NCI-H2196 treated with DMSO at 0.1 percent for 48 hours (cell line): ENCODE measurements around the gene MPPED2.

ENCODE experiments used
- DNase-seq: peaks from one replicate; lab custom pipeline; 2025; ENCODE audit not compliant: unreplicated experiment; lab: John Stamatoyannopoulos, UW

Gene MPPED2

DNA sequence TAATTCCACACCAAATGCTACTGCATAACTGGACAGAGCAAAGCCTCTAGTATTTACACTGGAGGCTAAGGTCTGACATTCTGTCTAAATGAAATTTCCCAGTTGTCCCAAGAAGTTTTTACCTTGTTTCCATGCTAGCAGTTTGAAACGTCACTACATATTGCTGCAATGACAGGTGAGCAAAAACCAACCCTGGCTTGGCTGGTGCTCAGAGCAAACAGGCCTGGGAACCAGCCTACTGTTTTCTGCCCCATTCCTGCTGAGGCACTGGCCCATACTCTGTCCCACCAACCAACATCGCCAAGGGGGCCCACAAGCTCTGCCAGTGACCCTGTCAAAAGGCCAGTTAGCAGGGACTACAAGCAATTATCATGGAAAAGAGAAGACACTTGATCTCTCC is 131.1 kb downstream of the MPPED2 start:
- DNase-seq = no peak

DNA sequence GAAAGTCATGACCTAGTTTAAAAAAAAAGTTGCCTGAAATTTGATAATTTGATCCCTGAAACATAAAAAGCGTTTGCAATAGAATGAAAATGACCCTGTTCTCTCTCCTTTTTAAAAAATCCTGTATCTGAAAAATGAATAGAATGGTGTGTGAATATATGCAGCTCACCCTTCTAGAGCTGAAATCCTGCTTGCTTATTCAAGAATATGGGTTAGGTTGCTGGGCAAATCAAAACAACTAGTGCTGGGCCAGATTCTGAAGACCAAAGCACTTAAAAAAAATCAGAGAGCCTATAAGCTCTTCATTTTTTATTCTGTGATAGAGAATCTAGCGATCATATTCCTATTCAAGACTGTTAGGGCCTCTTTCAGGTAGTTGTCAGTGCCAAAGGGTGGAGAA is 131.6 kb downstream of the MPPED2 start:
- DNase-seq = no peak

DNA sequence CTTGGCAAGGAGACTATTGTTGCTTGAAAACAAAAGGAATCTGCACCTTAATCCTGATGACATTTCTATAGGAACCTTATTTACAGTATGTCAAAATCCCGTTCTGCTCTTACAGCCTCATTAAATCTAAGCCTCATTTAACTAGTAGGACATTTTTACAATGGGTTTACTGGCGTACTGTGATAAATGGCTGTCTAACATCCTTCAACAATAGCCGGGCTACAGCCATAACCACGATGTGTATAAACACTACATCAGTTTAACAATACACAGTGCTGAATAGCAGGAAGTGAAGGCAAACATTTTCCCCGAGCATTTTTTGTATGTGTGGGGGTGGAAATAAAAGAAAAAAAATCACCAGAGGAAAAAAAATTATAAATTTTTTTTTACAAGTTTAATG is 132.0 kb downstream of the MPPED2 start:
- DNase-seq = no peak

DNA sequence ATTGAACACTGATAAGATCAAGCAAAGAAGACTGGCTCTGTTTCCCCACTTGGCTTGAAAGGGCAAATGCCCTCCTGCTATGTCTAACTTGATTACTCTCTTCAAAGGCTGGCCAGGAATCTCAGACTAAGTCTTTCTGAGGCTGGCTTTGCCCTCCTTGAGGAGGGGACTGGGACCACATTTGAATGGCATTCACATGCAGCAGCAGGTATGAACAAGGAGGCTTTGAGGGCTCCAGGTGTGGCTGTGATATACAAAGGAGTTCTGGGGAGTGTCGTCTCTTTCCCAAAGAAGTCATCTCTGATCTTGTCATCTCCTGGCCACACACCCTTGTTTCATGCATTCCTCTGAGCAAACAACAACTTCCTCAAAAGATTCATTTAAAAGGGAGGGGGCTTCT is 132.4 kb downstream of the MPPED2 start:
- no peak for DNase-seq

DNA sequence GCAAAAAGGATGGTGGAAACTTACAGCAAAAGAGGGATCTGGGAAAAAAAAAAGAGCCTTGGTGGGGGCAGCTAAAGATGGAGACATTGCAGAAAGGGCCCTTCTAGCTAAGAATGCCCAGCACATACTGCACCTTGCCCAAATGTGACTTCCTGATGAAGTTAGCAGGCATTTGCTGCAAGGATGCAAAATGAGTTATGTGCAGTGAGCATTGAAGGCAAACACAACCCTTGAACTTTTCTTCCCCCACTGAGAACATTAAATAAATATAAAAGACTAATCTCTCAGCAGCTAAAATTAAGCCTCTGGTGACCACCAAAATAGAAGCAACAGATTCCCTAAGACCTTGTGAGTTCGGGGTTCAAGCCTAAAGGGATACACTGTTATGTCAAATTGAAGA is 133.3 kb downstream of the MPPED2 start:
- DNase-seq = no peak

DNA sequence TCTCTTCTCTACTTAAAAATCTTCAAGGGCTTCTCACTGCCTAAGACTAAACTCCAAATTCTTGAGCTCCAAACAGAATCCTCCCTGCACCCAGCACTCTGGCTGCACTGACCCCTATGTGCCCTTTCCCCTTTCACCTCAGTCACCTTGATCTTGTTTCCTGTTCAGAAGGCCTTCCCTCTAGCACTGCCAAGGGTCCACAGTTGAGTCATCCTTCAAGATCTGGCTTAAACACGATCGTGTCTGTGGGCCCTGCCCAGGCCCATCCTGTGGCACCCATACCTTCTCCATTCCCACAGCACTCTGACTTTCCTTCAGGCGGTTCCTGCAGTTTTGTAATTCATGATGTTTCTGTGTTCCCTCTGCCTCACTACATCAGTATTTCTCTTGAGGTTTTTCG is 134.0 kb downstream of the MPPED2 start:
- no peak for DNase-seq

DNA sequence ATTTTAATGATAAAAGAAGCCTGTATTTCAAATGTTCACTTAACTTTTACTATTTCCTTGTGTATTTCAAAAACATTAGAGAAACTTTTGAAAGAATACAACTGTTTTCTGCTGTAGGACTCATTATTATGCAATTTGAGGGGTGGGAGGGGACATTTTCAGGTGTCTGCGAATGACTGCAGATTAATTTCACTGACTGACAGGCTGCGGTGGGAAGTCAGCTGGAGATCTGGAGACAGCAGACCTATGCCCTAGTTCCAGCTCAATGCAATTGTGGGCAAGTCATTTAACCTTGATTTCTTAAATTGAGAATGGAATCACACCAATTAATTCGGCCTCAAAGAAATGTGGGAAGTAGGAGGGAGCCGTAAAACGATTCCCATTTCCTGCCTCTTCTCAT is 134.5 kb downstream of the MPPED2 start:
- DNase-seq = no peak

DNA sequence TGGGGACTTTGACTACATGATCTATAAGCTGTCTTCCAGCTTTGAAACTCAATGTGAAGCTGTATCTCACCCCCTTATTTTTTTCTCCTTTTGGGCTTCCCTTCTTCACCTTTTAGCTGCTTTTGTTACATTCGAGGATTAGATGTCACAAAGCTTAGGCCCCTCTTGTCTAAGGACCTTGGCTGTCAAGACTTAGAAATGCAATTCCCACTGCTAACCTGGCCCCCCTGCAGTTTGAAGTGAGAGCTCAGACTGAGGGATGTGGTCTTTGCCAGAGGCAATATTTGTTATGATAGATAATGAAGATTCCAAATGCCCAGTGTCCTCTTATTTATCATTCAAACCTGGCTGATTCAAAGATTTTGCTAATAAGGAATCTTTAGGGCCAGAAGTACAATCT is 135.0 kb downstream of the MPPED2 start:
- DNase-seq = no peak

DNA sequence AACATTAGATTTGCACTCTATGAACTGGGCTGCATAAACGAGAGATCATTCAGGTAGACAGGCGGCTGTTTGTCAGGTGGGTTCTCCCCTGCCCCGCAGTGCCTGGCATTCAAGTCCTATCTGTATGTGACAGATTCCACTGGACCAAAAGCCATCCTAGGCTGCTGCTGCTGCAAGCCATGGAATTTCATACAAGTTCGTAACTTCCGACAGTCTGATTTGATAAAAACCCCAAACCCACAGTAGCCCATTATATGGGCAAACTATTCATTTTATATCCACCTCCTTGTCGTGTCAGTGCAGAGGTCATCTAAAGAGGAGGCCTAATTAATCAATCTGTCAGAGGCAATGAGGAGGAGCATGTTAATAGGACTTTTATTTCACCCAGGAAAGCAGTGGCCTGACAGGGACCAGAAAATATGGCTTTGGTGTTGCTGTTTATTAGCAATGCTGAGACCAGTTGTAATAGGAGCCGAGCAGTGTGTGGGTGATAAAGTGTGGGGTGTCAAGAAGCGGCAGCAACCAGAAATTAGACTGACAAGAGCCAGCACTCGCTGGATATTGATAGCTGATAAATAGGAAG is 139.0 kb downstream of the MPPED2 start:
- no peak for DNase-seq

DNA sequence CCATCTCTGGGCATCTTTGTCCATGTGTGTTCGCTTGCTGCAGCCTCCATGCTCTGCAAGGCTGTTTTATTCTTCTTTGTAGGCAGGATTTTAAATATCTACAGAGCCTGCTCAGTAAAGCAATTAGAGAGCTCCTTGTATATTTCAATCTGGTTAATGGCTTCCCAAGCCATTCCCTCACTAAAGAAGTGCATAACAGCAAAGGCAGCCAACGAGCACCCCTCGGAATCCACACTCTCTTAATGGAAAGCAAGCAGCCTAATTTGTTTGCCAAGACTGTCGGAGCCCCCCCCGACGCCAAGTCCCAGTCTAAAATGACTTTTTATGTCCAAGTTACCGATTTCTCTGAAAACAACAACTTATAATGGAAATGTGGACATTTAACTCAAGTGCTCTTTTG is 139.6 kb downstream of the MPPED2 start:
- DNase-seq = no peak

DNA sequence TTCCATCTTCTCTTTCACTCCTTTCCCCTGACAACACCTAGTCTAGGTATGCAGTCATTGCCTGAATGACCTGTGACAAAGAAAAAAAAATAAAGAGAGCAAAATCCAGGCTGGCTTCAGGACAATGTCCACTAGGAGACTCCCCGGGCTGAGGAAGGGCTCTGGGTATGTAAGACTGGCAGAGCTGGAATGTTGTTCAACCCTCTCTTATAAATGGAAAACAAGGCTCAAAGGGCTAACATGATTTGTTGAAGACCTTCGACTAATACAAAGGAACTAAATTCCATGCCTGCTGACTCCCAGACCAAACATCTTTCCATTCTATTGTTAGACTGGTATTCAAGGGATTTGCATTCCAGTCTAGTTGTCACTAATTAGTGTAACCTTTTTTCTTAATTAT is 141.1 kb downstream of the MPPED2 start:
- no peak for DNase-seq

DNA sequence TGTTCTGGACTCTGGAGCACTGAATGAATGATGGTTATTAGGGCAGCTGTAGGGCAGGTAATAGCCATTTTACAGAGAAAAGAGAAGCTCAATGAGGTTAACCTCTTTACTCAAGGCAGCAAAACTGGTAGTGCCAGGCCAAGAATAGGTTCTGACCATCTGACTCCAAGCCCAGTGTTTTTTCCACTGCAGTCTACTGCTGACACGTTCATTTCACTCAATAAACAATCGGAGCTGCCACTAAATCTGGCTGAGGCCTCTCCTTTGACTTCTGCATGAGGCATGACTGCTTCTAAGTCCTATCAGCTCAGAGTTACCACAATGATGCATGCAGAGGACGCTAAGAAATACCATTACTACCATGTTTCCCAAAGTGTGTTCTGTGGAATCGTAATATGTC is 145.6 kb downstream of the MPPED2 start:
- no peak for DNase-seq

DNA sequence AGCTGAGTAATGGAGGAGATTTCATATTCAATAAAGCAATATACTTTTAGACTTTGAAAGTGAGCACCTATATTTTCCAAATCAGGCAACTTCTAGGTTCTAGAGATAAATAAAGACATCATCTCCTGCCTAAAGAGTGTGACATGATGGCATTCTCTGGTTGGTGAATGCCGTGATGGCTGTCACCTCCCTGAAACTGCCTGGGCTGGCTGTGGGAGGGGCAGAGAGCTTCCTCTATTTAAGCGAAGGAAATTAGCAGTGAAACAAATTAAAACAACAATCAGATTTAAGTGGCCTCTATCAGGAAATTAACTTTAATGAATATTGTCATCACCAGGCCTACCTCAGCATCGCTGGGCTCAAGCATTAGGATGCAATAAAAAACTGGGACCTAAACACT is 149.4 kb downstream of the MPPED2 start:
- no peak for DNase-seq

DNA sequence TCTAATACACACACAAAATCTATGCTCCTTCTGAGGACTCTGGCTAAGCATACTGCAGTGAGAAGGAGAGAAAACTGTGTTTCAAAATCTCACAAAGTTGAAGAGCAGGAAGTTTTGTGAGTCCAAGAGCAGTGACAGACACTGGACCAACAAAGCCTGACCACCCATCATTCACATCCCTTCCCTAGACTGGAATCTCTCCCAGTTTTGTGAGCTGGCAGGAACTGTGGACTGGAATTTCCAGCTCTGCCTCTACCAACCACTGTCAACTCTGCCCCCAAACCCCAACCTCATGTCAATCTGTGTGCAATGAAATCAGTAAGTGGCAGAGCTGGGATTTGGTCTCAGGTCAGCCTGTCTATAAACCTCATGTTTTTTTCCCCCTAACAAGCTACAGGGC is 150.7 kb downstream of the MPPED2 start:
- DNase-seq = no peak

DNA sequence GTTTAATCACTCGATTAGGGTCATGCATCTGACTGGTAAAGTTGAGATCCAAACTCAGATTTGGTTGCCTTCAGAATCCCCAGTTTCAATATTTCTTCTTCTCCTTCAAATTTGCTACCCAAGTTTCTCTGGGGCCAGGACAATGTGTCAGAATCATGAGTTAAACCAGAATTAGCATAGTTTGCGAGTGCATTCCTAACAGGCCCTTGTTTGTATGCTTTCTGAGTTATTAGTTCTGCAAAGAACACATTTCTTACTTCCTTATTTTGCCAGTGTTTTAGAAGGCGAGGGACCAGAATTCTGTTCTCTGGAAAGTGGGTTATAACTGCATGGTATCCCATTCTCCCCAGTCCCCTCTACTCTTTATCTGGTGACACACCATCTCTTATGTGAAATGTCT is 151.3 kb downstream of the MPPED2 start:
- no peak for DNase-seq

DNA sequence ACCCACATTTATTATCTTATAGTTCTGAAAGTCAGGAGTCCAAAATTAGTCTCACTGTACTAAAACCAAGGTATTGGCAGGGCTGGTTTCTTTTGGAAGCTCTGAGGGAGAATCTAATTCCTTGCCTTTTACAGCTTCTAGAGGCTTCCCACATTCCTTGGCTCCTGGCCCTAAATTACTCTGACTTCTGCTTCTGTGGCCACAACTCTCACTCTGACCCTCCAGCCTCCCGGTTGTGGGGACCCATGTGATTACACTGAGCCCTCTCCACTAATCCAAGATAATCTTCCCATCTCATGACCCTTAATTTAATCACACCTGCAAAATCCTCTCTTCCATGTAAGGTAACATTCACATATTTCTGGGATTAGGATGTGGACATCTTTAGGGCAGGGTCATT is 152.3 kb downstream of the MPPED2 start:
- DNase-seq = no peak

DNA sequence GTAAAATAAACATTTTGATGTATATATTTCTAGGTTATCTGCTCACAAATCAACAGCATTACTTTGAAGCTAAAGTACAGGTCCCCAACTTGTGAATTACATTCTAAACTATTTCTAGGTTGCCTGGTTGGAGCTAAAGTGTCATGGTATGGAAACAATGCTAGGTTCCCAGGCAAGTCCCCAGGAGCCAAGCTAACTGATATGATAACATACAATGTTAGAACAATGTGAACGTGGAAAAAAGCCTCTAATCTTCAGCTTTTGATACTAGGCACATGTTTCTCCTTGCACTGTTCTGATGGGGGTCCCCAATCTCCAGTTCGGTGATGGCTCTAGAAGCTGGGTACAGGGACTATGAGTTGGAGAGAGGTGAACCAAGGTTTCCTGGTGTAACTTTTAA is 153.4 kb downstream of the MPPED2 start:
- DNase-seq = no peak

DNA sequence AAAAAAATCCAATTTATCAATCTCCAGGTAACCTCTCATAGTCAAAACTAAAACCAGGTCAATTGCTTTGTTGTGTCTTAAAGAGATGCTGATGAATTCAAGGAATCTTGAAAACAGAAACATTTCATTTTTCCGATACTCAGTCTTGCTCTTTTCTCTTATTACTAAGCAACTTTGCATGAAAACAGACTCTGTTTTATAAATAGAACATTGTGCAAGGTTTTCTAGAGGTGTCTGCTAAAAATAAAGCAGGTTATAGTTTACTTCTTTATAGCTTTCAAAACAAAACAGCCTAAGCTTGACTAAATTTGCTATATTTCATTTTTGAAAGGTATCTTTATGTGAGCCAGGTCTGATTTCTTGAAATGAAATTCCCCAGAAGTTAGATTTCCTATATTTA is 154.0 kb downstream of the MPPED2 start:
- DNase-seq = no peak

DNA sequence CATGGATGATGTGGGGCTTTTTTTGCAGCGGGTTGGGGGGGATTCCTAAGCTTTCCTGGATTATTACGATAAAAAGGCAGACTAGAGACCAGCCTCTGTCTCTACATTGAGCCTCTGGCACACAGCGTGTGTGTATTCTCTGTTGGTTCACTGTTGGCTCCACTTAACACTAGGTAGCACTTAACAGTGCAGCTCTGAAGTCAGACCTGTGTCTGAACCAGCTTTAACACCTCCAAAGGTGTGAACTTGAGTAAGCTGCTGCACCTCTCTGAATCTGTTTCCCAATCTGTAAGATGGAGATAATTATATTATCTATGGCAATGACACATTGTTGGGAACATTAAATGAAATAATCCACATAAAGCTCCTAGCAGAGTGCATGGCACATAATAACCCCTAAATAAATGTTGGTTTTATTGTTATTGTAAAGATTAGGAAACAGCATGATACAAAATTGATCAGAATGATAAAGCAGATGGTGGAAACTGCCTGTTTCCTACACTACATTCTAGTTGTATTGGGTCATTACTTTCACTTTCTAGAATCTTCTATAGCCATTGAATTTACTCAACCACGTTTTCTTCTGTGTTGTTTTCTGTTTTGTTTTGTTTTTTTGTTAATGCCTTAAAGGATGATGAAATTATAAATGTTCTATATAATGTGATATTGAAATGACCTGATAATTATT is 154.9 kb downstream of the MPPED2 start:
- DNase-seq = no peak

DNA sequence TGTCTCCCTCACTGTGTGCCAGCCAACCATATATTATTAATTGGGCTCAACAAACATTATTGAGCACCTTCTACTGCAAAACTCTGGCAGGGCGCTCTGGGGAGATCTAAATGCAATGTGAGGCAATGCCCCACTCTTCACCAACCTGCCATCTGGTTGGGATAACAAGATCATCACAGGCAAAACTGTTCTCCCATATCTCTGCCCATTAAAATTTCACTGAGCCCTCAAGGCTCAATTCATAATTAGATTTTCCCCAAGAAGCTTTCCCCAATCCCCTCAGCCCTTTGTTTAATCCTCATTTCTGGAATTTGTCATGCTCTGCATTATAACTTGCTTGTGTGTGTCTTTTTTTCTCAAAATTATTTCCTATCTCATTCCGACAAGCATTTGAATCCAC is 156.6 kb downstream of the MPPED2 start:
- no peak for DNase-seq

DNA sequence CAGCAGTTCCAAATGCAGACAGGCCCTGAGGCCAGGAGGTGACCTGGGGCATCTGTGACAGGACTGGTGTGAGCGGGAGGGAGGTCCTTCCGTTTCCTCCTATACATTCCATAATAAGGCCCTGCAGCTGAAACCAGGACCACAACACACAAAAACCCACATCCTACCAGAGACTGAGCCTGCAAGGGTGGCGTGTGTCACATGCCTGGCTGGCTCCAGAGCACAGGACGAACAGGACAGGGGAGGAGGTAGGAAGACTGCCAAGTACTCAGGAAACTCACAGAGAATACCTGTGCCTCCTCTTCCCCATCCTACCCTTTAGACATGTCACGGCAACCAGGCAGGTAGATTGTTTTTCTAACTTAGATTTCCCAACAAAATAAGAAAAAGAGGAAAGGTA is 159.4 kb downstream of the MPPED2 start:
- DNase-seq = no peak

DNA sequence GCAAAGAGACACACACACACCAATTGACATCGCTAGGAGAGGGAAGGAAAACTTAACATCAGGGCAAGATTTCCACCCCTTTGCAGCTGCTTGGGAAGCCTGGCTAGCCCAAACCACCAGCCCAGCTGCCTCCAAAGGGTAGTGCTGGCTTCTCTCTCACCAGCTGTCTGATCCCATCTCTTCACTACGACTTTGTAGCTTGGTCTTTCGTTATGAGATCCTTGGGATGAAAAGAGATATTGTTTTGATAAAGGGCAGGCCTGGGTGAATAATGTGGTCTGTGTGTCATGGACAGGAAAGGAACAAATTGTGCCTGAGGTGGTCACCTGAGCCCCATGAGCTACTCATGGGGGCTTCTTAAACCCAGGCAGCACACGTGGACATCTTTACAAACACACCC is 161.3 kb downstream of the MPPED2 start:
- DNase-seq = no peak

DNA sequence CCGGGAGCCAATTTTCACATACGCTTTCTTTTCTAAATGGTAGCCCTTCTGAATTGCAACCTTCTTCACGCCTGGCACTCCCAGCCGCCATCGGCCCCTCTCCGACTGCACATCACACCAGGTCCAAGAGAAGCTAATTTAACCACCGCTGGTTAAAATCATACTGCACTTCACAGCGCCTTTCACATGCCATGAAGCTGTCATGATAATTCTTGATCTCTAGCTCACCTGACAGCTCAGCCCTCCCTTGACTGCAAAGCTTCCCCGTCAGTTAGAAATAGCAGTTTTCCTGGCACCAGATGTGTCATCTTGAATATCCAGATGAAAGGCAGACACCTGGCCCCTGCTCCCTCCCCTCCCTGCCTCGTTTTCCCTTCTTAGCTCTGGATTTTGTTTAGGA is 161.8 kb downstream of the MPPED2 start:
- DNase-seq = no peak
